ENCODE results near the gene MBD2. TPM values are rescaled to one million over a fixed set of nuclear protein-coding genes. Genes with fewer than 3 reads are reported as not detected.
A peak's percentile ranks its signal among the peaks of the same experiment; 100 is the strongest.
"Not testable (repeated sequence)": the region's sequence is repeated elsewhere in the genome, so short reads cannot be mapped to it uniquely, and the experiment has no call there.

The MBD2 gene
- total RNA-seq, 1 donor from 2014 or later = 45.1 TPM

- no peak for DNase-seq (ENCODE audit: missing footprints)
- intact Hi-C loops (cut with DNase I) = no loop called here
- ATAC-seq = no peak
These were observed 94.9 kb downstream of the MBD2 start for GRCh38 chr18:54129448-54130067.

DNA sequence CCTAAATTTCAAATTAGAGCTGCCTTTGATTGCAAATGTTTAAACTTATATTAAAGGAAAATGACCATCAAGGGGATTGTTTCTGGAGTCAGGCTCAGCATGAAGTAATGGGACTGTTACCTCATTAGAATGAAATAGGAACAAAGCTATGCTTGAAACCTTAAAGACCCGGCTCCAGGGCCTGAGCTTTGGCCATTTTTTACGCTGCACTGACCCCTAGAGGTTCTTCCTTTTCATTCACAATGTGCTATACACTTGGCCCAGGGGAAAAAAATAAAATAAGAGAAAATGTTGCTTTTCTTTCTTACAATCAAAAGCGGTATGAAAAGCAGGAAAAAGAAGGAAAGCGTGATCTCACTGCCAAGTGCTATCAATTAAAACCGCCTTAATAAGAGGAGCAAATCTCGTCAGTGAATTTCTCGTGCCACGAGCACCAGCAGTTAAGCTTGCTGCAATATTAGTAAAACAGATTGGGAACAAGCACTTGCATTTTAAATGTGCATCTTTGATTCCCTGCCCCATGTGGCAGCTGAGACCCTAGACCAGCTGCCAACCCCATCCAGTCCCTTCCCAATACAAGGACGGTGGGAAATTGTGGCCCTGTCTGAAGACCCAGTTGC, 96.6 kb downstream of the MBD2 start:
- intact Hi-C loops (cut with DNase I) = no loop called here
- DNase-seq (ENCODE audit: missing footprints) (no peak), ATAC-seq (no peak)

DNA sequence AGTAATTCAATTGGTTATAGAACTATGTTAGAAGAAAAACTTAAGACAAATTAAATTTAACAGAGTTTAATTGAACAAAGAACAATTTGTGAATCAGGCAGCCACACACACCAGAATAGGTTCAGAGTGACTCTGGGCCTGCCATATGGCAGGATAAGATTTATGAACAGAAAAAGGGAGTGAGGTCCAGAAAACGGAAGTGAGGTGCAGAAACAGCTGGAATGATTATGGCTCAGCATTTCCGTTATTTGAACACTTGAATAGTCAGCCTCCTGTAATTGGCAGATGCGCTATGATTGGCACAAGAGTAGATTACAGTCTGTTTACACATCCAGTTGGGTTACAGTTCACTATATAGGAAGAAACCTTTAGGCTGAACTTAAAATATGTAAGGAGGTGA, 99.0 kb downstream of the MBD2 start:
- intact Hi-C loops (cut with DNase I) = no loop called here
- ATAC-seq (no peak), DNase-seq (ENCODE audit: missing footprints) (no peak)

- DNase-seq (ENCODE audit: missing footprints); ATAC-seq; intact Hi-C loops (cut with DNase I): not testable (repeated sequence)
These were observed 100.6 kb downstream of the MBD2 start for GRCh38 chr18:54123720-54124440.

DNA sequence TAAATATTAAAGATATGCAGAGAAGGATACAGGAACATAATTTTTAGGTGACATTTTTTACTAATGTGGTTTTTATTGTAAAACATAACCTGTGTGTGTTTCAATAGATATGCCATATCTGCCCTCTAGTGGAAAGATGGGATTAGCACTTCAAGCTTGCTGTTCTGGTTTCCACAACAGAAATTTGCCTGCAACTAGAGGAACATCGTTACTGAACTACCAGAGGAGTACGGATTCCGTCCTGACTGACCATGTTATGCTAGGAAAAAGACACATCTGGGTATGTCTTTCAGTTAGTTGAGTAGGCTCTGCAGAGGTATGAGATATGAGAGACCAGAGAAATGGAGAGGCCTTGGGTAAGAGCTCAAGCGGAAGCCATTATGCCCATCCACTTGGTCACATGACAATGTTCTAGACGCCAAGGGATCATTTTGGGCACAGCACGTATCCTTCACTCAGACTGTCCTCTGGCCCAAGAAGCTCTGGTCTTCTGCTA, 104.9 kb downstream of the MBD2 start:
- intact Hi-C loops (cut with DNase I) = loop anchor here (1.0 to 5.0 kb wide), 2 partner anchors 421 to 552 kb away; no protein-coding TSS in a partner anchor
- DNase-seq (ENCODE audit: missing footprints) (no peak), ATAC-seq (peak; percentile 64)

GRCh38 chr18:54117853-54118773, 106.4 kb downstream of the MBD2 start:
- ATAC-seq (no peak), DNase-seq (ENCODE audit: missing footprints) (no peak)
- intact Hi-C loops (cut with DNase I) = loop anchor here (5.0 kb wide), 1 partner anchor 551 kb away; no protein-coding TSS in a partner anchor

DNA sequence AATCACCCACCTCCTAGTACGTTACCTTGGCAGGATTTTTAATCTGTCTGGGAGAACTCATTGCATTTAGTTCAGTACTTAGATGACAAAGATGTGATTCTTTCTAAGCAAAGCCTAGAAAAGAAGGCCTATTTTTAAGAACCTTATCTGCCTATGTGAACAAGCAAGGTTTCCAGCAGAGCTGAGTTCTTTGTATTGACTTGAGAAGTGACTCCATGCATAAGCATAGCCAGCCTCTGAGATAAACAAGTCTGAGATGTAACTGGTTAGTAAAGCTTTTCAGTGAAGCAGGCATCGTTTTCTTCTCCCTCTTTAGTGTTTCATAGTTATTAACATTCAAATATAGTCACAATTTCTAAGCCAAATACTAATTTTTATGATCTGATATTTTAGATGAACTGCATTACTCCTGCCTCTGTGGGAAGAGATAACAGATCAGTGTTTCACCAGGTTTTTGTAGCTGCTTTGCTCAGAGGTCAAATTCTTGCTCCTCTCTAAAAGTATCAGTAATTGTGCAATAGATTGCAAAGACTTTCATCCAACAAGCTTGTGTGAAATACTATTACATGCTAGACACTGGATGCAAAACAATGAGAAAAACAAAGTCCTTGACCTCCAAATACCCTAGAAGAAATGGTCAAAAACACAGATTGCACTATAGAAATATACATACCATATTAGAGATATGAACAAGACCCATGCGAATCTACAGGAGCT, 107.8 kb downstream of the MBD2 start:
- intact Hi-C loops (cut with DNase I) = loop anchor here (5.0 kb wide), 1 partner anchor 549 kb away; no protein-coding TSS in a partner anchor
- no peak for ATAC-seq
- DNase-seq (ENCODE audit: missing footprints) = no peak

DNA sequence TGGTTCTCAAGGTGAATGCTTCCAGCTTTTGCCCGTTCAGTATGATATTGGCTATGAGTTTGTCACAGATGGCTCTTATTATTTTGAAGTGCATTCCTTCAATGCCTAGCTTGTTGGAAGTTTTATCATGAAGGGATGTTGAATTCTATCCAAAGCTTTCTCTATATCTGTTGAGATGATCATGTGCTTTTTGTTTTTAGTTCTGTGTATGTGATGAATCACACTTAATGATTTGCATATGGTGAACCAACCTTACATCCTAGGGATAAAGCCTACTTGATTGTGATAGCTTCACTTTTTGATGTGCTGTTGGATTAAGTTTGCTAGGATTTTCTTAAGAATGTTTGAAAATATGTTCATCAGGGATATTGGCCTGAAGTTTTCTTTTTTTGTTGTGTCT, 112.1 kb downstream of the MBD2 start:
- ATAC-seq (no peak), DNase-seq (ENCODE audit: missing footprints) (no peak)
- intact Hi-C loops (cut with DNase I) = no loop called here

DNA sequence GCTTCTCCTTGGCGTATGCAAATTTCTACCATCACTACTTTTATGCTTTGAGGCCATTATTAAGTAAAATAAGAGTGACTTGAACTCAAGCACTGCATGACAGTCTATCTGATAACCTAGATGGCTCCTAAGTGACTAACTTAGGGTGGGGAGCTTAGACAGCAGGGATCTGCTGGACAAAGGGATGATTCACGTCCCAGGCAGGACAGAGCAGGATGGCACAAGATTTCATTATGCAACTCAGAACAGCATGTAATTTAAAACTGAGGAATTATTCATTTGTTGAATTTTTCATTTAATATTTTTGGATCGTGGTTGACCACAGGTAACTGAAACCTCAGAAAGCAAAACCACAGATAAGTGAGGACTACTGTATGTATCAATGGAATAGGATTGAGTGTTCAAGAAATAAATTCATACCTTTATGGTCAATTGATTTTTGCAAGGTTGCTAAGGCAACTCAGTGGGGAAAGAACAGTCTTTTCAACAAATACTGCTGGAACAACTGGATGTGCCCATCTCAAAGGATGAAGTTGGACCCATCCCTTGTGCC, 115.3 kb downstream of the MBD2 start:
- intact Hi-C loops (cut with DNase I) = no loop called here
- ATAC-seq = no peak

DNA sequence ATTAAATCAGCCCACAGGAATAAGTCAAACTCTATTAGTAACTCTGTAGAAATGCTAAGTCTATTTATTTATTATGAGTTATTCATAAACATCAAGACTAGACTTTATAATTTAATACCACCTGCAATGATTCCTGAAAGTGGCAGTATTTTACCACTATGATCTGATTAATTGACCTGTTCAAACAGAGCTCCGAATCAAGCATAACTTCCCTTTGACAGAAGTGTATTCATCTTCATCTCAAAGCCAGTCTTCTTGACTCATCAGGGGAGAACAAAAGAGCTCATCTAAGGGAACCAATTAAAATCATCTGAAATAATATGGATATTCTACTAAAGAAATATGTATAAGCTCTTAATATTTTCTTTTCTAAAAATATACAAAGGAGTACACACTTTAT, 122.3 kb downstream of the MBD2 start:
- intact Hi-C loops (cut with DNase I) = no loop called here
- DNase-seq (ENCODE audit: missing footprints) (no peak), ATAC-seq (no peak)

More for the DNA sequence above, 115.3 kb downstream of the MBD2 start:
- no peak for DNase-seq (ENCODE audit: missing footprints)

Other genes starting within 250 kb of the MBD2 start
- gene POLI, start 44.8 kb upstream of the MBD2 start, total RNA-seq = 21.0 TPM
- not detected for gene STARD6, start 133.2 kb upstream of the MBD2 start, total RNA-seq
- gene C18orf54, start 133.2 kb upstream of the MBD2 start, total RNA-seq = 1.8 TPM